Middle frontal gyrus (tissue), 1 donor: ENCODE data around the gene ARHGAP26.

Source experiments
- DNase-seq: peaks from one replicate; pipeline ENCODE4 v3.0.0-alpha.2; 2015; ENCODE audit warnings: low spot score; ENCODE audit errors: extremely low spot score

Gene ARHGAP26

DNA sequence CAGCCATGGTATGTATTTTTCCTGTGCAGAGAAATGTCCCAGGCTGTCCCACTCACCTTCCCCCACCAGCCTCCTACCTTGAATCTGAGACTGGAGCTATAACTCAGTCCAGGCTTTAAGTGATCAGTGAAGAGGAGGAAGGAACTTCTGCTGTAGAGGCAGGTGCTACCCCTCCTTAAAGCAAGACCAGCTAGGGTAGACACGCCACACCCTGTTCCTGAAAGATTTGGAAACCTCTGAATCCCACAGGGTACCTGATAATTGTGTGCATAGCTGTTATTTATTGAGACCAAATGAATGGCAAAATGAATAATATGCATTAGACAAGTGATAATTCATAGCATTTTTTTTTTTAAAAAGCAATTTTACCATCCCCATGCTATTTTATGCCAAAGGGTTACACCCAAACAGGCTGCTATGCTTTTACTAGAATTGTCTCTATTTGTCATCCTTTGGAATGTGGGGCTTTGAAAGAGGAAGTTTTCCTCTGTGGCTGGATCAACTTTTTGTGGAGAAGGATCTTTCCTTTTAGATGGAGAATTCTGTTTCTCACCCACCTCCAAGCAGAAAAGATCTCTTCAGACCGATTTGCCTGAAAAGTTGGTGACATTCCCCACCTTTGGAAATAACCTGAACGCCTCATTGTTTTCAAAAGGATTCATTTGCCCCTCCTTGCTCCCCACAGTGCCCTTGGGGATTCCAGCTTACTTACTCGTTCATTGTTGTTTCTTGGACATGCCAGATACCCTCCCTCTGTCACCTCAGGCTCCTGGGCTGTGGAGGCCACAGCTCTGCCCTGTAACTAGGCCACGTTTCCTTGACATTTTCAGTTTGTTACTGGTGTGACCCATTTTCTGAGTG lies 384.6 kb downstream of the ARHGAP26 start:
- DNase-seq = no peak

GRCh38 chr5:143155455-143155854 lies 385.3 kb downstream of the ARHGAP26 start:
- DNase-seq = no peak

DNA sequence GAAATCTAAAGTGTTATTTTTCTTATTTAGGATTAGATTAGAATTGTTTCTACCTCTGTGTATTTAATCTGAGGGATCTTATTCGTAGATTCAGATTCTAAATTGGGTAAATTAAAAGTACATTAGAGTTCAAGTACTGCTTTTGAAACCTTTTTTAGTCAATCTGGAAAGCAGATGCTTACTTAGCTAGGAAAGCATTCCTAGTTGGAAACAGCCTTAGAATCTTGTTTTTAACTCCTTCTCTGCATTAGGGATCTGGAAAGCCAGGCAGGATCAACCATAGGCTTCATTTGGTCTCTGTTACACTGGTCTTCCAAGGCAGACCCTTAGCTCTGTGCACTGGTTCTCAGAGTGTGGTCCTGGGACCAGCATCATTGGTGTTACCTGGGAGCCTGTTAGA lies 385.9 kb downstream of the ARHGAP26 start:
- DNase-seq = no peak

DNA sequence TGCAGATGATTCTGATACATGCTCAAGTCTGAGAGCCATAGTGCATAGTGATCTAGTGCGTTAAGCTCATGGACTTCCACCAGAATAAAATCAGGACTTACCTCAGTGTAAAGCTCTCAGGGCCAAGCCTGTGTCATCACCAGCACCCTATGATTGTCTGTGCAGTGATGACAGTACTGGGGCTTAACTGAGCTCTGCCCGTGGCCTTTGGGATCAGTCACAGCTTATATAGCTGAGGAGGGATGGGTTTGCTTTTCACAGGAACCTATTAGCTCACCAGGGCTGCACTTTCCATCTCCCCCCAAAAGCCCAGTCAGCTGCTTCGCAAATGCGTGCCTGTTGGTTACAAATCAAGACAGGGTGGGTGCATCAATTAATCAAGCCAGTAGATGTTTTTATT lies 386.4 kb downstream of the ARHGAP26 start:
- DNase-seq = no peak

GRCh38 chr5:143159031-143159430 lies 388.9 kb downstream of the ARHGAP26 start:
- DNase-seq = no peak

- no peak for DNase-seq
Measured at GRCh38 chr5:143161885-143162540, 391.8 kb downstream of the ARHGAP26 start.

DNA sequence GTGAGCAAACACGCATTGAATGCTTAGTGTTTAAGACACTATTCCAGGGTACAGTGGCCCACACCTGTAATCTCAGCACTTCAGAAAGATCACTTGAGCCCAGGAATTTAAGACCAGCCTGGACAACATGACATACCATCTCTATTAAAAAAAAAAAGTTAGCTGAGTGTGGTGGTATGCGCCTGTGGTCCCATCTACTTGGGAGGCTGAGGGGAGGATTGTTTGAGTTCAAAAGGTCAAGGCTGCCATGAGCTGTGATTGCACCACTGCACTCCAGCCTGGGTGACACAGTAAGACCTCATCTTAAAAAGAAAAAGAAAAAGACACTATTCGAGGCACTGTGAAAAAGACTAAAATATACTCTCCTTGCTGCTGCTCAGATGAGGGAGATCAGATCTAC lies 392.6 kb downstream of the ARHGAP26 start:
- no peak for DNase-seq

GRCh38 chr5:143164557-143164956 lies 394.4 kb downstream of the ARHGAP26 start:
- DNase-seq = no peak

GRCh38 chr5:143165049-143165880 lies 395.1 kb downstream of the ARHGAP26 start:
- DNase-seq = no peak

DNA sequence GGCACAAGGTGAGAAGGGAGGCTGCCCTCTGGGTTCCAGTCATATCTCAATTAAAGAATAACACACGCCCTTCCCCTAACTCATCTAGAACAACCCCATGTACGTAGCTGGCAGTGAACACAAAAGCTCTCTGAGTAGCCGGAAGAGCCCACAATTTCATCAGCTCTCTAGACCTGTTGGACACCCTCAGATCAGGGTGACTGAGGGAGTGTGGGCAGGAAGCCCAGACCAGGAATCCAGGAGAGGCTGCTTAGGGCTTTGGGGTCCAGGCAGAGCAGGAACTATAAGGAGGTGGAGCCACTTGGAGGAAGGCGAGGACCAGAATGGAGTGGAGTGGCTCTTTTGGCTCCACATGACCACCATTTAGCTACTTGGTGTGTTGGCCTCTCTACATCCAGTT lies 395.9 kb downstream of the ARHGAP26 start:
- DNase-seq = no peak

DNA sequence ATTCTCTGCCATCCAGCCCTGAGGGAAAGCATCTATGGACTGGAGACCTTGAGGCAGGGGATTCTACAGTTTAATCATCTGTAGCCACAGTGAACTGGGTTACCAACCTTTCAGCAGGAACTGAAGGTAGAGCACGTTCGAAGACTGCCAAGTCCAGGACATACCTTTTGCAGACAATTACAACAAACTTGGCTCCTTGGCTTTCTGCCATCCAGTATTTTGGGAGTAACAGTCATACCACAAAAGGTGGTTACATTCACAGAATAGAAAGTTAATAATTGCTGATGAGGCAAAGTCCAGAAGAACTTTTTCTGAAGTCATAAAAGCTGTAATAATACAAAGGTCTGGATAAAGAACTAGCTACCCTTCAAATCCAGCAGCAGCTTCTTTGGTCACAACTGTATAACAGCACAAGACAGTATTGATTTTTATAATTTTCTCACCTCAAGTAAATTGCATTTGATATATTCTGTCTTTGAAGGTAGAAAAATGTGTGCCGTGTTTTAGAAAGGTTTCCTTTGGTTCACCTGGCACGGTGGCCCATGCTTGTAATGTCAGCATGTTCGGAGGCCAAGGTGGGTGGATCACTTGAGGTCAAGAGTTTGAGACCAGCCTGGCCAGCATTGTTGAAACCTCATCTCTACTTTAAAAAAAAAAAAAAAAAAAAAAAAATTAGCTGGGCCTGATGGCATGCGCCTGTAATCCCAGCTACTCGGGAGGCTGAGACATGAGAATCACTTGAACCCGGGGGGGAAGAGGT lies 396.7 kb downstream of the ARHGAP26 start:
- no peak for DNase-seq

DNA sequence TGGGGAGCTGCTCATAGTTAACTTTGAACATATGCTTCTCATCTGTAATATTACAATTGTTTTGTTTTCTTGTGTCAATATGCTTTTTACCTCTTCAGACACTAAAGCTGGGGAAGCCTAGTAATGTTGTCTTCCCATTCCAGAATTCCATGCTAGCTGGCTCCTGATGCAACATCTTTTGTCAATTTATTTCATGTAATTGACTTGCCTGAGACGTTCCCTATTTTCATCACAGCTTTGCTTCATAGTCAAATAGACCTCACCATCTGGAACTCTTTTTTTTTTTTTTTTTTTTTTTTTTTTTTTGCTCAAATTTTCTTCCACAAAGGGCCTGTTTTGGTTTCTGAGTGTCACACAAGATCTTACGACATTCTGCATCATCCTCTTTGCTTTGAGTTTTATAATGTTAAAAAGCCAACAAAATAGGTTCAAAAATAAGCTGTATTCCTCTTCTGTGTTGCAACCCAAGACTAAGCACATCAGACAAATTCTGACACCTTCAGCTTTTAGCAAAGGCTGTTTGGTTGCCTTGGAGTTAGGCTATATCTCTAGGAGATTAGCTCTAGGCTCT lies 398.1 kb downstream of the ARHGAP26 start:
- DNase-seq = no peak

- DNase-seq = no peak
Measured at GRCh38 chr5:143168921-143169810, 399.0 kb downstream of the ARHGAP26 start.

- DNase-seq = no peak
Measured at GRCh38 chr5:143170104-143170503, 399.9 kb downstream of the ARHGAP26 start.

GRCh38 chr5:143170977-143171376 lies 400.8 kb downstream of the ARHGAP26 start:
- no peak for DNase-seq

DNA sequence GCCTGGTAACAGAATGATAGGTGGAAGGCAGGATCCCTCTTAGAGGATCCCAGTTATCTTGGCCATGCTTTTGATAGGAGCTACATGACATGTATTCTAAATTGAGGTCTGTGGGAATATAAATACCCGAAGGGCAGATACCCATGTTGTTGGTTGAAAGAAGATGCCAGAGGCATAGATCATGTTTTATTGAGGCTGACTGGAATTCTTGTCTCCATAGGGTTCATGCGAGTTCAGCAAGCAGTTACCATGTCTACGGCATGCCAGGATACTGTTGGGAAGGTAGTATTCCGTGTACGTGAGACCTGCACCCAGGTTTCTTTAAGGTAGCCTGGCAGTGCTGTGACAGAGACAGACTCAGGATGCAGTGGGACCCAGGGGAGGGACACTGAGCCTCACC lies 402.6 kb downstream of the ARHGAP26 start:
- DNase-seq = no peak

- no peak for DNase-seq
Measured at GRCh38 chr5:143173139-143173889, 403.1 kb downstream of the ARHGAP26 start.

DNA sequence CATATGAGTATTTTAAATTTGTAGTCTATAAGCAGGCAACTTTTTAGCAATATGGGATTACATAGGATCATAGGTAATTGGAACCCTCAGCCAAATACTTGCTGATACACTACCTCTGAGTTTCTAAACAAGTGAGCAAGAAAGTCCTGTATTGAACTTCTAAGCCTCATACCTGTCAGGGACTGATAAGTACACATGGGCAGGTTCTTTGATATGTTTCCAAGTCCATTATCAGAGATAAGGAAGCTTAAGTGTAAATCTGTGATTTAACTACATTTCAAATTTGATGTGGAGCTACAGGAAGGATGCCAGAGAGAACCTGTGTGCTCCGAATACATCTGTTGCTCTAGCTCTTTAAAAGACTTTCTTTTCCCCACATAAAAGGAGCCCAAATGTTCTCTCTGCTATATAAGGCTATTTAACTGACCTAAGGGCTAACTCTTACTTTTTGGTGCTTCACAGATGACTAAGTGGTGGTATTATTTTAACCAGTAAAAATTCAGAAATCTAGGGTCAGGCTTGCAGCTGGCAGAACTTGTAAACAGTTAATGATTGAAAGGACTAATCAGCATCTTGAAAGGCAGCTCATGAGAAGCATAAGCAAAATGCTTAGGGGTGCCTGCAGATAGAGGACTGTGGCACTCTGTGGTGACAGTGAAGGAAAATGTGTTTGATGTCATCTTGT lies 404.7 kb downstream of the ARHGAP26 start:
- DNase-seq = no peak

GRCh38 chr5:143176048-143176447 lies 405.9 kb downstream of the ARHGAP26 start:
- DNase-seq = no peak
